ENCODE measurements around the gene NTSR1.

DNA sequence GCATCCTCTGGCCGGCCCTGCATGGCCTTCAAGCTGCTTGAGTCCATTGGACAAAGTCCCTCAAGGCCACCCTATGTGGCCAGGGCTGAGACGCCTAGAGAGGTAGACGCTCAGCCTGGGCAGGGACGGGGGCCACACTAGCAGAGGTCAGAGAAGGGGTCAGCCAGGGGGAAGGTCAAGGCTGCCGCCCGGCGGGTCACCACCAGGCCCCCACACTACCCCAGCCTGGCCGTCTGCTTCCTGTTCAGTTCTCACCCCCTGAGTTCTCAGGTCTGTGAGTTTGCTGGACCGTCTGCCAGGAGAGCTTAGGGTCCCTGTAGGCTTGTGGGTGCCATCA lies 37.3 kb downstream of the NTSR1 start:
- TF ChIP-seq, protein P1, sequence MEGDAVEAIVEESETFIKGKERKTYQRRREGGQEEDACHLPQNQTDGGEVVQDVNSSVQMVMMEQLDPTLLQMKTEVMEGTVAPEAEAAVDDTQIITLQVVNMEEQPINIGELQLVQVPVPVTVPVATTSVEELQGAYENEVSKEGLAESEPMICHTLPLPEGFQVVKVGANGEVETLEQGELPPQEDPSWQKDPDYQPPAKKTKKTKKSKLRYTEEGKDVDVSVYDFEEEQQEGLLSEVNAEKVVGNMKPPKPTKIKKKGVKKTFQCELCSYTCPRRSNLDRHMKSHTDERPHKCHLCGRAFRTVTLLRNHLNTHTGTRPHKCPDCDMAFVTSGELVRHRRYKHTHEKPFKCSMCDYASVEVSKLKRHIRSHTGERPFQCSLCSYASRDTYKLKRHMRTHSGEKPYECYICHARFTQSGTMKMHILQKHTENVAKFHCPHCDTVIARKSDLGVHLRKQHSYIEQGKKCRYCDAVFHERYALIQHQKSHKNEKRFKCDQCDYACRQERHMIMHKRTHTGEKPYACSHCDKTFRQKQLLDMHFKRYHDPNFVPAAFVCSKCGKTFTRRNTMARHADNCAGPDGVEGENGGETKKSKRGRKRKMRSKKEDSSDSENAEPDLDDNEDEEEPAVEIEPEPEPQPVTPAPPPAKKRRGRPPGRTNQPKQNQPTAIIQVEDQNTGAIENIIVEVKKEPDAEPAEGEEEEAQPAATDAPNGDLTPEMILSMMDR (conservative IDR thresholded peaks at IDR 0.05 in 1 of 2, IDR thresholded peaks at IDR 0.05 in 1 of 2; ENCODE audit: extremely low read depth in 1 of 2, insufficient read depth in 1 of 2, low read depth in 1 of 2, low read length in 2 of 2), result no peak
- no peak for TF ChIP-seq EZH2 (IDR thresholded peaks at IDR 0.05; ENCODE audit: borderline replicate concordance, low read length)

Measured in mammary epithelial cell (primary cell).